Breast epithelium (tissue), 4 donors: Measurements from ENCODE around the gene WNK2. TPM values are rescaled to one million over a fixed set of nuclear protein-coding genes. Genes with fewer than 3 reads are reported as not detected.
A peak's percentile ranks its signal among the peaks of the same experiment; 100 is the strongest.
"Not testable (repeated sequence)": the region's sequence is repeated elsewhere in the genome, so short reads cannot be mapped to it uniquely, and the experiment has no call there.

ENCODE experiments used
- DNase-seq, 2 donors: peaks; one replicate each; pipeline ENCODE4 v3.0.0-alpha.2; 2019; ENCODE audit warnings: low spot score in 2 of 2
- H3K27ac ChIP-seq, 2 donors: fragments of 200-600 bp; sonication (generic) in 1 of 2; one replicate each; pipeline ENCODE4 v1.5.1; 2016 to 2019; ENCODE audit warnings: mild to moderate bottlenecking in 1 of 2
- H3K27me3 ChIP-seq, 2 donors: fragments of 200-600 bp; sonication (generic) in 1 of 2; one replicate each; pipeline versions ENCODE4 v1.5.1 to v1.6.0; 2017 to 2019; ENCODE audit warnings: control low read depth in 1 of 2, mild to moderate bottlenecking in 1 of 2
- H3K36me3 ChIP-seq: fragments of 200-600 bp; one replicate; pipeline ENCODE4 v1.5.1; 2019
- H3K4me1 ChIP-seq, 2 donors: fragments of 200-600 bp; sonication (generic); one replicate each; pipeline ENCODE4 v1.5.1; 2016 to 2019; ENCODE audit warnings: control low read depth in 1 of 2
- H3K4me3 ChIP-seq, 3 donors: fragments of 200-600 bp; sonication (generic); 1 replicate in 2 of 3; 2 replicates in 1 of 3; pipeline ENCODE4 v1.5.1; 2016 to 2019; ENCODE audit warnings: mild to moderate bottlenecking in 3 of 3, moderate library complexity in 2 of 3
- H3K9me3 ChIP-seq, 2 donors: fragments of 200-600 bp; sonication (generic) in 1 of 2; one replicate each; pipeline ENCODE4 v1.5.1; 2016 to 2019; ENCODE audit warnings: control low read depth in 1 of 2
- POLR2A ChIP-seq: fragments of 450-650 bp; IDR thresholded peaks from one replicate; pipeline ENCODE4 v1.6.1; 2016; ENCODE audit warnings: antibody characterized with exemption, mild to moderate bottlenecking, moderate library complexity
- POLR2AphosphoS5 ChIP-seq, 3 donors: sonication (generic); formaldehyde crosslinking; IDR thresholded peaks; one replicate each; pipeline ENCODE4 v1.6.1; 2017; ENCODE audit warnings: antibody characterized with exemption in 3 of 3
- intact Hi-C: fragments of 100-400 bp; cut with DNase I; formaldehyde crosslinking; loops from one replicate; pipeline ENCODE4 v1.15.1; 2023; ENCODE audit warnings: low total_unique reads
- total RNA-seq, 3 donors: library from RNA; depleted of rRNA; stranded (reverse); fragments of >200 nt; gene quantifications; one replicate each; pipeline ENCODE4 v1.1.0, GENCODE V29; 2016
- TF ChIP-seq, protein P1 (sequence below), 3 donors: fragments of 450-650 bp; IDR thresholded peaks; one replicate each; pipeline ENCODE4 v1.5.1; 2016 to 2017; ENCODE audit warnings: antibody characterized with exemption in 3 of 3, mild to moderate bottlenecking in 3 of 3, moderate library complexity in 3 of 3

WNK2 gene
- total RNA-seq, 3 donors from 2014 or later: 9.1 to 28.5 TPM; not detected in 1

DNA sequence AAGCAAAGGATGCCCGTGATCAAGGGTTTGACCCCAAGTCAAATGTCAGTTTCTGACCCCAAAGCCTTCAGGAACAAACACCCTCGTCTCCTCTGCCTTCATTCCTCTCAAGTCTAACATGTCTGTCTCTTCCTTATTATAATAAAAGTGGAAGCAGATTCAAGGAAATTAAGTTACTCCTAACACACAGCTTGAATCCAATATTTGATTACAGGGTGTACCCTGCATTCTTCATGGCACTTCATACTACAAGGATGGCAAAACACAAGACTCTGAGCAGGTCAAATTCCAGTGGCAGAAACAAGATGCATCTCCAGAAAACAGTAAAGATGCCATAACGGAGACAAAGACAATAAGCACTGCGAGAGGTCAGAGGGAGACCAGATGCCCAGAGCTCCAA lies 148.4 kb downstream of the WNK2 start:
- no peaks in the 10 kb centered on the region for H3K9me3 ChIP-seq

DNA sequence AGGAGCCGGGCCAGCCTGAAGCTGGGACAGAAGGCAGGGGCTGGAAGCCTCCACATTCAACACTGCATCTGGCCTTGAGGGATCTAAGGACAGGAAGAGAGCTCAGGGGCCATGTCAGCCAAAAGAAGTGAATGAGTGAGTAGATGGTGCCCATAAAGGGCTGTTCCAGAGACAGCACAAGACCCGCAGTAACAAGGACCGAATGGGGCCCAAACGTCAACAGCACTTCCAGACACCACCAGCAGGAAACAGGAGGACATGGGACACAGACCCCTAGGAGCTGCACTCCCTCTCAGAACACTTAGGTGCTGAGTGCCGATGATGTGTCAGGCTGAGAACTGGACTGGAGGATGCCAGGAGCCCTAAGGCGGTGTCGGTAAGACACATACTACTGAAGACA lies 152.8 kb downstream of the WNK2 start:
- Histone ChIP-seq H3K9me3 (peaks cover 11 to 15% of the 10 kb centered on the region in 2 donors), H3K36me3 (no peaks in the 10 kb centered on the region), H3K4me3 (no peak overlapping the region), H3K4me1 (no peaks in the 10 kb centered on the region), H3K27me3 (no peaks in the 10 kb centered on the region), H3K27ac (no peak overlapping the region)
- TF ChIP-seq POLR2A (no peak), POLR2AphosphoS5 (IDR thresholded peaks at IDR 0.05) (no peak)
- TF ChIP-seq, protein P1, sequence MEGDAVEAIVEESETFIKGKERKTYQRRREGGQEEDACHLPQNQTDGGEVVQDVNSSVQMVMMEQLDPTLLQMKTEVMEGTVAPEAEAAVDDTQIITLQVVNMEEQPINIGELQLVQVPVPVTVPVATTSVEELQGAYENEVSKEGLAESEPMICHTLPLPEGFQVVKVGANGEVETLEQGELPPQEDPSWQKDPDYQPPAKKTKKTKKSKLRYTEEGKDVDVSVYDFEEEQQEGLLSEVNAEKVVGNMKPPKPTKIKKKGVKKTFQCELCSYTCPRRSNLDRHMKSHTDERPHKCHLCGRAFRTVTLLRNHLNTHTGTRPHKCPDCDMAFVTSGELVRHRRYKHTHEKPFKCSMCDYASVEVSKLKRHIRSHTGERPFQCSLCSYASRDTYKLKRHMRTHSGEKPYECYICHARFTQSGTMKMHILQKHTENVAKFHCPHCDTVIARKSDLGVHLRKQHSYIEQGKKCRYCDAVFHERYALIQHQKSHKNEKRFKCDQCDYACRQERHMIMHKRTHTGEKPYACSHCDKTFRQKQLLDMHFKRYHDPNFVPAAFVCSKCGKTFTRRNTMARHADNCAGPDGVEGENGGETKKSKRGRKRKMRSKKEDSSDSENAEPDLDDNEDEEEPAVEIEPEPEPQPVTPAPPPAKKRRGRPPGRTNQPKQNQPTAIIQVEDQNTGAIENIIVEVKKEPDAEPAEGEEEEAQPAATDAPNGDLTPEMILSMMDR (IDR thresholded peaks at IDR 0.05): no peak
- intact Hi-C loops: no loop called here
- no peak for DNase-seq

More for the DNA sequence above, 148.4 kb downstream of the WNK2 start:
- no peak overlapping the region for H3K4me3 ChIP-seq
- no peaks in the 10 kb centered on the region for H3K27me3 ChIP-seq
- intact Hi-C loops: no loop called here
- no peaks in the 10 kb centered on the region for H3K36me3 ChIP-seq
- no peak overlapping the region for H3K27ac ChIP-seq
- no peaks in the 10 kb centered on the region for H3K4me1 ChIP-seq
- no peak for DNase-seq
- TF ChIP-seq POLR2A (no peak), POLR2AphosphoS5 (IDR thresholded peaks at IDR 0.05) (no peak)
- TF ChIP-seq, protein P1 (IDR thresholded peaks at IDR 0.05): no peak

DNA sequence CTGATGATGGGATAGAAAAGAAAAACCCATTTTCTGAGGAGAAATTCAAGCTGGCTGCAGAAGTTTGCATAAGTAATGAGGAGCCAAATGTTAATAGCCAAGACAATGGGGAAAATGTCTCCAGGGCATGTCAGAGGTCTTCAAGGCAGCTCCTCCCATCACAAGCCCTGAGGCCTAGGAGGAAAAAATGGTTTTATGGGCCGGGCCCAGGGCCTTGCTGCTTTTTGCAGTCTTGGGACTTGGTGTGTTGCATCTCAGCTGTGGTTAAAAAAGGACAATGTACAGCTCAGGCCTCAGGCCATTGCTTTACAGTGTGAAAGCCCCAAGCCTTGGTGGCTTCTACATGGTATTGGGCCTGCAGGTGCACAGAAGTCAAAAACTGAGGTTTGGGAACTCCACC lies 154.3 kb downstream of the WNK2 start:
- intact Hi-C loops, H3K36me3 ChIP-seq, H3K27ac ChIP-seq, H3K4me3 ChIP-seq, H3K4me1 ChIP-seq, DNase-seq, H3K27me3 ChIP-seq: not testable (repeated sequence)
- peaks cover 11 to 15% of the 10 kb centered on the region in 2 donors for H3K9me3 ChIP-seq

DNA sequence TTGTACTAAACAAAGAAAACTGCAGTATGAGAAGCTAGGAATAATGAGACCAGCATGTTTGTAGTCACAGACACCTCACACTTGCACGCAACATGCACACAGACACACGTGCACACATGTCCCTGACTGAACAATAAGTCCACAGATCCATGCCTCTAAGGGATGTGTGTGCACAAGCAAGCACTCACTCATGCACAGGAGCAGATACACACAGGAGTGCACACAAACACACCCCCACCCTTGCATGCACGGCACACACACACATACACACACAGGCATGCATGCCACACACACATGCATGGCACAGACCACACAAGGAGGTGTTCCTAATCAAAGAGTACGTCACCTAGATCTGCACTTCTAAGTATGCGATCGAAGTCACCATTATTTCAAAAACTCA lies 156.2 kb downstream of the WNK2 start:
- H3K9me3 ChIP-seq: peaks cover 11 to 15% of the 10 kb centered on the region in 2 donors
- no peak for DNase-seq

DNA sequence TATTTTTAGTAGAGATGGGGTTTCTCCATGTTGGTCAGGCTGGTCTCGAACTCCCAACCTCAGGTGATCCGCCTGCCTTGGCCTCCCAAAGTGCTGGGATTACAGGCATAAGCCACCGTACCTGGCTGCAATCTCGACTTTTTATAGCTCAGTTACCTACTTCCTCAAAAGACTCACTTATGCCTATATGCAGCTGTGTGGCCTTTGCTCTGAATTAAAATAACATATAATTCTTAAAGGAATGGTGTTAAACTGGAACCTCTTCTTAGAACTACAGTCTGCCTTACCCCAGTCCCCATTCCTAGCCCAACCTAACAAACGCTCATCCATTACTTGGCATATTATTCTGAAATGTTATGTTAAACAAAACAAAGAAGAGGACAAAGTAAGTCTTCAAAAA lies 157.9 kb downstream of the WNK2 start:
- intact Hi-C loops, H3K4me3 ChIP-seq, H3K27ac ChIP-seq, DNase-seq, H3K4me1 ChIP-seq, H3K36me3 ChIP-seq: not testable (repeated sequence)
- peaks cover 11 to 15% of the 10 kb centered on the region in 2 donors for H3K9me3 ChIP-seq
- H3K27me3 ChIP-seq: peaks cover 3 to 12% of the 10 kb centered on the region in 2 donors

More for the DNA sequence above, 156.2 kb downstream of the WNK2 start:
- no peak for TF ChIP-seq POLR2AphosphoS5 (IDR thresholded peaks at IDR 0.05)
- TF ChIP-seq POLR2A: no peak
- TF ChIP-seq, protein P1 (IDR thresholded peaks at IDR 0.05): no peak
- Histone ChIP-seq H3K4me3 (no peak overlapping the region), H3K27me3 (no peaks in the 10 kb centered on the region), H3K36me3 (no peaks in the 10 kb centered on the region), H3K27ac (no peak overlapping the region), H3K4me1 (no peaks in the 10 kb centered on the region)
- intact Hi-C loops: no loop called here

DNA sequence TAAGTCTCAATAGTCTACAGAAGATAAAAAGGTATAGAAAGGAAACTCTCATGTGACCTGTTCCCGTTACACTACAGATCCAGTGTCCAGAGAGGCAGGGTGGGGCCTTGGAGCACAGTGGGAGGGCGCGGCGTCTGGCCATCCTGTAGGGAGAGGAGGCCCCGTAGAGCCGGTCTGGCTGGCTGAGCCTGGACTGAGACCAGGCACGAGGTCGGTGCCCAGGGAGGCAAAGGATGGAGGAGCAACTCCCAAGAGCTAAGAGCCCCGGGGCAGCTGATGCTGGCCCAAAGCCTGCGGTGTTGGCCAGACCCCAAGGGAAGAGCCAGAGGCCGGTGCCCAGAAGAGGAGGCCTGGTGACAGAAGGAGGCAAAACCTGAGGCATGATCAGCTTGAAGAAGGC lies 158.5 kb downstream of the WNK2 start:
- DNase-seq: peak; percentile 66 to 70
- H3K36me3 ChIP-seq, H3K27ac ChIP-seq, H3K4me1 ChIP-seq, H3K4me3 ChIP-seq, intact Hi-C loops: not testable (repeated sequence)
- peaks cover 11 to 14% of the 10 kb centered on the region in 2 donors for H3K9me3 ChIP-seq
- H3K27me3 ChIP-seq: peaks cover 3 to 12% of the 10 kb centered on the region in 2 donors

DNA sequence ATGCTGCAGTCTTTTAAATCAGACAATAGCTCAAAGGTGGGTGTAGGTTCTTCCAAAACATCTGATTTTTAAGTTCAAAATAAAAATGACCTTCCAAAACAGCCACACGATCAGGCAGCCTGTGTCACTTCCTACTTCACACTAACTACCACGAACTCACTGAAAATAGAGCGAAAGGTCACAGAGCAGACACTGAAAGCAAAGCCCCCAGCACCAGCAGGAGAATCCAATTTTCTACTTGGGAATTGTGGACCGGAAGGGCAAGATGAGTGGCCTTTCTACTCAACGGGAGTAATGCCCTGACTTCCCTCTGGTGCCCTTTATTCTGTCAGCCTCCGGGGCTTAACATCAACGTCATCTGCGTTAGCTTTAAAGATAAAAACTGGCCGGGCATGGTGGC lies 159.7 kb downstream of the WNK2 start:
- H3K27ac ChIP-seq: no peak overlapping the region
- H3K4me3 ChIP-seq: no peak overlapping the region
- TF ChIP-seq POLR2AphosphoS5 (IDR thresholded peaks at IDR 0.05) (no peak), POLR2A (no peak)
- TF ChIP-seq, protein P1 (IDR thresholded peaks at IDR 0.05): no peak
- no peaks in the 10 kb centered on the region for H3K36me3 ChIP-seq
- H3K27me3 ChIP-seq: peaks cover 3 to 12% of the 10 kb centered on the region in 2 donors
- no peaks in the 10 kb centered on the region for H3K4me1 ChIP-seq
- intact Hi-C loops: no loop called here
- no peak for DNase-seq
- H3K9me3 ChIP-seq: peaks cover 2 to 4% of the 10 kb centered on the region in 2 donors
